HG02759 (cell line): Measurements from ENCODE around the gene SOD2.
"Not testable (repeated sequence)": the region's sequence is repeated elsewhere in the genome, so short reads cannot be mapped to it uniquely, and the experiment has no call there.

Experiments used
- ATAC-seq: cut with Tn5 transposase; IDR thresholded peaks from one replicate; pipeline ENCODE4 v1.9.1; 2021; ENCODE audit warnings: mild to moderate bottlenecking, moderate library complexity; ENCODE audit not compliant: unreplicated experiment

Gene SOD2

DNA sequence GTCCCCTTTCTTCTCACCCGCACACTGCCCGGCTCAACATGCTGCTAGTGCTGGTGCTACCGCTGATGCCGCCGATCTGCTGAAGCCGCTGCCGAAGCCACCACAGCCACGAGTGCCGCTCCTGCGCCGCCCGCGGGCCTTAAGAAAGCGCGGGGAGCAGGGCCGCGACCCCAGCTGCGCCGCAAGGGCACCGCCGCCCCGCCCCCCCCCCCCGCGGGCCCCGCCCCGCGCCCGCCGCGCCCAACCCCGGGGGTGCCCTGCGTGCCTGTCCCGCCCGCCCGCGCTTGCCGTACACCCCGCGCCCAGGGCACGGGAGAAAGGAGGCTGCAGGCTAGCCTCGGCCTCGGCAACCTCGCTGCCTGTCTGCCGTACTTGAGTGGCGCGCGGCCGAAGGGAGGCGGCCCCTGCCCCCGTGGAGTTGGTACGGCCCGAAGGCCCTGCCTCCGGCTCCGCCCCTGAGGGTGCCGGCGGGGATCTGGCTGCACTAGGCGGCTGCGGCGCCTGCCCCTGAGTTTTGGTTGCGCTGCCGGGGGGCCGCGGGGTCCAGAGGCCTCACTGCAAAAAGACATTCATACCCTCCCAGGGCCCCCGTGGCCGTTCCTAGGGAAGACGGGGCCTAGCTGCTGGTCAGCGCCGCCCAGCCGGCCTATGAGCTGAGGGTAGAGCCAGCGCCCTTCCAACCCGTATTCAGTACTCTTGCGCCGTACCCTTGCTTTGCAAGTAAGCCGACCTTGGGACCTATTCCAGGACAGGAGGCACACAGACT is at the start of gene SOD2:
Gene SOD2, minus strand, starts transcription at position 114 of the 766 bp plus-strand sequence. Its CDS starts 74 bp downstream, at position 40.
- ATAC-seq = peak; percentile 82

- no peak for ATAC-seq
These were observed 49.1 kb upstream of the SOD2 start for GRCh38 chr6:159742165-159742564.

GRCh38 chr6:159739341-159739740 is 46.3 kb upstream of the SOD2 start:
- no peak for ATAC-seq

GRCh38 chr6:159736908-159737307 is 43.9 kb upstream of the SOD2 start:
- ATAC-seq = no peak

DNA sequence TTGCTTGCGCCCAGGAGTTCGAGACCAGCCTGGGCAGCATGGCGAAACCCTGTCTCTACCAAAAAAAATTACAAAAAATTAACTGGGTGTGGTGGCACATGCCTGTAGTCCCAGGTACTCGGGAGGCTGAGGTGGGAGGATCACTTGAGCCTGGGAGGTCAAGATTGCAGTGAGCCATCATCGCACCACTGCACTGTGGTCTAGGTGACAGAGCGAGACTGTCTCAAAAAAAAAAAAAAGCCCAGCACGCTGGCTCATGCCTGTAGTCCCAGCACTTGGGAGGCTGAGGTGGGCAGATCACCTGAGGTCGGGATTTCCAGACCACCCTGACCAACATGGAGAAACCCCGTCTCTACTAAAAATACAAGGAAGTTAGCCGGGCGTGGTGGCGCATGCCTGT is 40.4 kb upstream of the SOD2 start:
- not testable (repeated sequence) for ATAC-seq

DNA sequence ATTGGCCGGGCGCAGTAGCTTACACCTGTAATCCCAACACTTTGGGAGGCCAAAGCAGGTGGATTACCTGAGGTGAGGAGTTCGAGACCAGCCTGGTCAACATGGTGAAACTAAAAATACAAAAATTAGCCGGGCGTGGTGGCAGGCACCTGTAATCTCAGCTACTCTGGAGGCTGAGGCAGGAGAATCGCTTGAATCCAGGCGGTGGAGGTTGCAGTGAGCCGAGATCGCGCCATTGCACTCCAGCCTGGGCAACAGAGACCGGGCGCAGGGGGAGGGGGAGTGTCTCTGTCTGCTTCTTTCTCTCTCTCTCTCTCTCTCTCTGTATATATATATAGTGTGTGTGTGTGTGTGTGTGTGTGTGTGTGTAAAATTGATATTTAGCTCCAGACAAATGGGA is 39.5 kb upstream of the SOD2 start:
- not testable (repeated sequence) for ATAC-seq

DNA sequence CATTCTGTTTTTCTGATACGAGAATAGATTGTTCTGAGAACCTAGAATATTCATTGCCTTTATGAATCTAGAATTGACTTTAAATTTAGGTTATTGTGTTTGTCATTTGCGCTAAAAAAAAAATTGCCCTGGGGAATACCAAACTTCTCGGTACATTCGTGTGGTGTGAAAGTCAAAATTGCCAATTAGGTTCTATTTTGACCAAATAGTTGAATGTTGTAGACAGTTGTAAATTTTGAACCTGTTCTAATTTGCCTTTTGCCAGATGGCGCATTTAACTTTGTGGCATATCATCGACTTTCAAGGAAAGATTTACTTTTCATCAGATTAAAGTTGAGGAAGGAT is 37.3 kb upstream of the SOD2 start:
- ATAC-seq = no peak

- ATAC-seq = no peak
These were observed 36.7 kb upstream of the SOD2 start for GRCh38 chr6:159729598-159730331.

GRCh38 chr6:159728531-159728964 is 35.5 kb upstream of the SOD2 start:
- no peak for ATAC-seq

DNA sequence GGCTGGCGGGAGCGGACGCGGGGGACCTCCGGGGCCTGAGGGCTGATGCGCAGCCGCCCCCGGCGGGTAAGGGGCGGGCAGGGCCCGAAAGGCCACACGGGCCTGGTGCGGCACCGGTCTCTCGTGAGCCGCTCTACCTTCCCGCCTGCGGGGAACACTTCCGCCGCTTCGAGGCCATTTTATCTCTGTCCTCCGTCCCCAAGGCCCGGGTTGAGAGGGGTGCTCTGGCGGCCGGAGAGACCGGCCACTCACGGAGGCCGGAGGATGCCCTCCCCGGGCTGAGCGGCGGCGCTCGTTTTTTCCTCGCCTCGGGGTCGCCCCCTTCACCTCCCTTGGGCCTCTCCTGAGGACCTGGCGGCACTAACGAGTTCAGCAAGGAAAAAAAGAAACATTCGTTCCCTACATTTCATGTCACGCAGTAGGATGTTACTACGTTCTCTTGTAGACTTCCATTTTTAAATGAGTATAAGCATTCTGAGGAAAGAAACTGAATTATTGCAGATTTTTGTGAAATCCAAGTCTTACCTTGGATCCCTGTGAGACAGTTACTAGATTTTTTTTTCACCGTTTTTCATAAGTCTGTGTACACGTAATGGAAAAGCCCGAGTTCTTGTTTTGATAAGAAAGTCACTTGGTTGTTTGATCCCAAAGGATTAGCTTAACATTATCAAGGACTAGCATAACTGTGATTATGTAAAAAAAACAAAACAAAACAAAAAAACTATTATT is 34.8 kb upstream of the SOD2 start:
- peak; percentile 39 for ATAC-seq

GRCh38 chr6:159726918-159727716 is 34.1 kb upstream of the SOD2 start, which contains the start of gene WTAP:
Gene WTAP, plus strand, starts transcription at chr6:159727506. Its CDS starts 8,760 bp downstream, at chr6:159736266.
- peak; percentile 83 for ATAC-seq

DNA sequence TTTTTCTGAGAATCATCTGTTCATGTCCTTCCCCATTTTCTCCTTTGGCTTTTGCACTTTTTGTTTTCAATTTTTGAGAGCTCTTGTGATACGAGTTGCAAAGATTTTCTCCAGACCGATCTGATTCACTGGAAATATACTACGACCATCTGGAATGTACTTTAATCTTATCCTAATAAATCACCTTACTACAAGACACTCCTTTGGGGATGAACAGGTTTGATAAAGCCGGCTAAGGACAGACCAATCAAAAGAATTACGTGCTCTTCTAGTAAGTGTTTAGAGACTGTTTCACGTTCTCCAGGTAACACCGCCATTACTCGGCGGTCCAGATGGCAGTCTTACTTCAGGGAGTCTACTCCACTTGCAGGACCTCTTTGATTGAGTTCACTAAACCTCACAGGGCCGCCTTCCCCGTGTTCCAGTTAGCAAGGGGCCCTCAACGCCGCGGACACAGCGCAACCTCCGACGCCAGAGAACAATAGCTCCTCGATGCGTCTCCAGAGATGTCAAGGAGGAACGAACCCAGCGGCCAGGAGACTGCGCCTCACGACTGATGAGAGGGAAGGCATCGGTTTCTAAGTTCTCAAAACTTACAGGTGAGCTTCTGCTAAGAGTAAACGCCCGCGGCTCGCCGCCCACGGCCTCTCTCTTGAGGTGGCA is 33.3 kb upstream of the SOD2 start:
- ATAC-seq = peak; percentile 22

DNA sequence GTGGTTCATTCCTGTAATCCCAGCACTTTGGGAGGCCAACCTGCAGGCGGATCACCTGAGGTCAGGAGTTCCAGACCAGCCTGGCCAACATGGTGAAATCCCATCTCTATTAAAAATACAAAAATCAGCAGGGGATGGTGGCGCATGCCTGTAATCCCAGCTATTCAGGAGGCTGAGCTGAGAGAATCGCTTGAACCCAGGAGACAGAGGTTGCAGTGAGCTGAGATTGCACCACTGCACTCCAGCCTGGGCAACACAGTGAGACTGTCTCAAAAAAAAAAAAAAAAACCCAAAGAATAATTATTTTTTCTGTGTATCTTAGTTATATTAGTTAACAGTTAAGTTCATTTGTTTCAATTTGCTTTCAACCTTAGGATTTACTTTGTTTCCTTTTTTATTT is 32.2 kb upstream of the SOD2 start:
- ATAC-seq = not testable (repeated sequence)

DNA sequence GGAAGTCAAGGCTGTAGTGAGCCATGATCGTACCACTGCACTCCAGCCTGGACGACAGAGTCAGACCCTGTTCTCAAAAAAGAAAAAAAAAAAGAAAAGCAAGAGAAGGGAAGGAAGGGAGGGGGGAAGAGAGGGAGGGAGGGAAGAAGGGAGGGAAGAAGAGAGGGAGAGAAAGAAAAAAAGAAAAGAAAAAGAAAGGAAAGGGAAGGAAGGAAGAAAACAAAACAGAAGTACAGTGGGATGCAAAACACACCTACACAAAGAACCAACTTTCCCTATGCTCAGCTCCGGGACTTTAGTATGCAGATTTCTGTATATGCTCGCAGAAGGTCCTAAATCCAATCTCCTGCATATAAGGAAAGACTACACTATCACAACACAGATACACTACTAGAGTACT is 31.7 kb upstream of the SOD2 start:
- ATAC-seq = no peak

DNA sequence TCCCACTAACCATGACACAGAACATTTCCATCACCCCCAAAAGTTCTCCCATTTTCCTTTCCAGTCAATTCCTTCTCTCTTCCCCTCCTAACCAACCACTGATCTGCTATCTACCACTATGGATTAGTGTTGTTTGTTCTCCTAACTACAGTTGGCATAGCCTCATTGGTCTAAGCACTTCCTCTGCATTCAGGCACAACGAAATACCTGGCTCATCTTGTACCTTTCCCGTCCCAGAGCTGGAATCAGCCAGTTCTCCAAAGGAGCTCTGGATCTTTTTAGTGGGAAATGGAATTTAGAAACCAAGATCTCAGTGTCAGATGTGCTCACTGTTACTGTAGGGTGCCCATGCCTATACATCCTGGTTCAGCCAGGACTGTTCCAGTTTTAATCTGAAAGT is 30.2 kb upstream of the SOD2 start:
- no peak for ATAC-seq

GRCh38 chr6:159722655-159723054 is 29.6 kb upstream of the SOD2 start:
- no peak for ATAC-seq

GRCh38 chr6:159721981-159722380 is 28.9 kb upstream of the SOD2 start:
- ATAC-seq = not testable (repeated sequence)

DNA sequence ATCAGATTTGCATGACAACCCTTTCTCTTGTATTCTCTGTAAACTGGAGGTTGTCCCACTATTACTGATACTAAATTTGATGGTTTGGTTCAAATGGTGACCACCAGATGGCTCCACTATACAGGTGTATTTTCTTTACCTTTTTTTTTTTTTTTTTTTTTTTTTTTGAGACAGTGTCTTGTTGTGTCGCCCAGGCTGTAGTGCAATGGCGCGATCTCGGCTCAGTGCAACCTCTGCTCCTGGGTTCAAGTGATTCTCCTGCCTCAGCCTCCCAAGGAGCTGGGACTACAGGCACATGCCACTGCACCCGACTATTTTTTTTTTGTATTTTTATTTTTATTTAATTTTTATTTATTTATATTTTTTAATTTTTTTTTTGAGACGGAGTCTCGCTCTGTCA is 27.7 kb upstream of the SOD2 start:
- ATAC-seq = no peak

GRCh38 chr6:159719287-159719686 is 26.2 kb upstream of the SOD2 start:
- ATAC-seq = no peak

DNA sequence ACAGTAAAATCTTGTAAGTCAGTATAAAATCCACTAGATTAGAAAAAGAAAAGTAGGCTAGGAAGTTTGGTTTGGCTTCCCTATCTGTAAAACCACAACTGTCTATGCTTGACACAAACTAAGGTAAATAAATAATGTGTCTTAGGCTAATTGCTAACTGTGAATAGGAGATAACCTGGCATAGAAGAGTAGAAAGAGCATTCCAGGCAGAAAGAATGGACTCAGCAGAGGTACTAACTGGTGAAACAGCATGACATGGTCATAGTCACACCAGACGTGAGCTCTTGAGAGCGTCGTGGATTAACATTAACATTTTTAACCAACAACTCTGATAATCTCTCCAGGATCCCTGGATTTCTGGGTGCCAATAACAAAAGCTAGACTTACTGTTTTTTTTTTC is 25.6 kb upstream of the SOD2 start:
- no peak for ATAC-seq
